GM19468 (cell line): ENCODE measurements around the gene COL8A1.

Experiments used
- ATAC-seq: cut with Tn5 transposase; IDR thresholded peaks from one replicate; pipeline ENCODE4 v1.9.1; 2021; ENCODE audit warnings: mild to moderate bottlenecking, moderate library complexity, moderate number of reproducible peaks; ENCODE audit not compliant: unreplicated experiment; ENCODE audit errors: extremely low read depth

COL8A1 gene

GRCh38 chr3:99668044-99668443 is 29.6 kb downstream of the COL8A1 start:
- no peak for ATAC-seq

DNA sequence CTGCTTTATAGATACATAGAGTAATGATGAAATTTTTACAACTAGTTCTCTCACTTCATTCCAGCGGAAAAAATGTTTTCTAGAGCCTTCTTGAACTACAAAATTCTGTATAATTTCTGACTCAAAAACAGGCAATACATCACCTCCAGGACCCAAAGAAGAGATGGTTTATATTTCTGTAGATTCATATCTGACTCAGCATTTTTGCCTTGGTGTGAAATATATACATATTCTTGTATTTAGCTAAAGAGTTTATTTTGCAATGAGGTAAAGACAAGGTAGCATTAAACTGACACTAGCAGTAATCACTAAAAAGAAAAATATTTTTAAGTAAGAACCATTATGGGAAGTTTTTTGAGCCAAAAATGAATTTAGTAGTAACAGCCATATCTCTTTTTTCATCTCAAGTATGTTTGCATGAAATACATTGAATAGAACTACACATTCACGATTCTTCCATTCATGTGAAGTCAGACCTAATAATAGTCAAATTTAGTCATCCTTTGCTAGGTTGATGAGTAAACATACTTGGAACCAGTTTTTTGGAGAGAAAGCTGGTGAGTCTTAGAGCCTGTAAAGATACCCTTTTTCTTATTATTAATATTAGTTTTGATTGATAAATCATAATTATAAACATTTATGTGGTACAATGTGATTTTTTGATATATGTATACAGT is 31.6 kb downstream of the COL8A1 start:
- no peak for ATAC-seq

GRCh38 chr3:99670556-99670950 is 32.2 kb downstream of the COL8A1 start:
- ATAC-seq: no peak

DNA sequence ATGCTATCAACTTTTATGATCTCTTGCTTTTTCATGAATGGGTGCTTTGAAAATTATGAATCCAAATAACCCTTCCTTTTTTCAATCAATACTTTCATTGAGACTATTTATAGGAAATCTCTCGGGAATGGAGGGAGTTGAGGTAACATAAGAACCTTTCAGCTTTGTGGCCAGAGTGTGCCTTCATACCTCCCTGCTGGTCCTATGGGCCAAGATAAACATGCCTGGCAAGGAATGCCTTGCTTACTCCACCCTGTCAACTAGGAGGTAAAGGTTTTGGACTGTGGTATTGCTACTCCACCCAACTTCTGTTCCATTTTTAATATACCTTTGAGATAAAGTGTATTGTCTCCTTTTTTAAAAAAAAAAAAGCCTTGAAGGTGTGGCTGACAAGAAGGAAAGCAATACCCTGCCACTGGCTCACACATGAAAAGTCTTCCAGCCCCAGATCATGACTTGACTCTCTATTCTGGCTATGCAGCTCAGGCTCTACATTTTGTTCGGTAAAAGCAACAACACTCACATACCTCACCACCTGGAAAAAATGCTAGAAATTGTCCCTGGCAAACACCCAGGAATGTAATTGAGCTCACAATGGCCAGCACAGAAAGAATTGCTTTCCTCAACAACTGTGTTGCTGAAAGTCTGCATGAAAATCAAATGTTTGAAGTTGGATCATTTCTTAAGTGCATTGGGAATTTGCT is 35.8 kb downstream of the COL8A1 start:
- ATAC-seq: no peak

- no peak for ATAC-seq
These were observed 39.6 kb downstream of the COL8A1 start for GRCh38 chr3:99678023-99678422.

- no peak for ATAC-seq
These were observed 40.5 kb downstream of the COL8A1 start for GRCh38 chr3:99678896-99679295.

- ATAC-seq: peak; percentile 72
These were observed 43.1 kb downstream of the COL8A1 start for GRCh38 chr3:99681512-99681911.

- no peak for ATAC-seq
These were observed 43.6 kb downstream of the COL8A1 start for GRCh38 chr3:99681976-99682375.

DNA sequence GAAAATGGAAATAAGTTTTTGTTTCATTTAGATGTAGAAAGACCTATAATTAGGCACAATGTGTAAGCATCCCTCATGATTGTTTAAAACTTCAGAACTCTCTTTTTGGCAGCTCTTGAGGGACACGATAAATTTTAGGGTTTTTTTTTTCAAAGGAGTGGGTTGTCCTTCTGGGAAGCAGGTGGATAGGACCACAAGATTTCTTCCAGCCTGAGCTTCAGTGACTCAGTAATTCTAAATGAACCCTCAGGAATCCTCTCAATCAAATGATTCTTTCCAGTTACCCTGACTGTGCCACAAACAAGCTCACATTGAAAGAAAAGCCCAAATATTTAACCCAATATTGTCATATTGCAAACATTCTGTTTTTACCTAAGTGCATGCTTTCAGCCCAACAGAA is 45.1 kb downstream of the COL8A1 start:
- ATAC-seq: no peak

DNA sequence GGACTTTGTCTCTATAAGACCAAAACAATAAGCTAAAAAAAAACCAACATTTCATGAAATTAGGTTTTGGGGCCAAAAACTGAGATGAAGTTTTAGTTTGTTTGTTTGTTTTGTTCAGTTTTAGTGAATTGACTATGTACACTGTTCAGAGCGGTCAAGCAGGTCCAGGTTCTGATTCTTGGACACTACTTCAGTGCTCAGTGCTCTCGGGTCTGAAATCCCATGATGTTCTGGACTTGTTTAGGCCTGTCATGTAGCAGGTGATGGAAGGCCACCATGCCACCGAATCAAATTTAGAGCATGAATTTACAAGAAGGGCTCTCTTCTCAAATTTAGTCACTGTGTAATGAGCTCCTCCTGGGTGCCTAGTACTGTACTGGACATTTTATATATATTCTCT is 45.5 kb downstream of the COL8A1 start:
- no peak for ATAC-seq

- ATAC-seq: no peak
These were observed 46.2 kb downstream of the COL8A1 start for GRCh38 chr3:99684644-99685043.

DNA sequence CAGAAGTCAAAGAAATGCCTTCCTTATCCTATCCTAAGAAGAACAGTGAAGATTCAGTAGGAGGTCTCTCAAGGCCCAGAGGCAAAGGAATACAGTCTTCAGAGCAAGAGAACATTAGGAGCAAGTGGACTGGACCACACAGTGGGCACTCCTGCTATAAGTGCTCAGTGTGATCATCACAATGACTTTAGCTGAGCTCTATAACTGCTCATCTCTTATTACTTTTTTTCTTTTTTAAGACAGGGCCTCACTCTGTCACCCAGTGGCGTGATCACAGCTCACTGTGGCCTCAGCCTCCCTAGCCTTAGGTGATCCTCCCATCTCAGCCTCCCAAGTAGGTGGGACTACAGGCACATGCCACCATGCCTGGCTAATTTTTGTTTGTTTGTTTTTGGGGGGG is 48.1 kb downstream of the COL8A1 start:
- ATAC-seq: no peak

GRCh38 chr3:99686955-99687612 is 48.7 kb downstream of the COL8A1 start:
- no peak for ATAC-seq

GRCh38 chr3:99690761-99691369 is 52.5 kb downstream of the COL8A1 start:
- ATAC-seq: no peak

DNA sequence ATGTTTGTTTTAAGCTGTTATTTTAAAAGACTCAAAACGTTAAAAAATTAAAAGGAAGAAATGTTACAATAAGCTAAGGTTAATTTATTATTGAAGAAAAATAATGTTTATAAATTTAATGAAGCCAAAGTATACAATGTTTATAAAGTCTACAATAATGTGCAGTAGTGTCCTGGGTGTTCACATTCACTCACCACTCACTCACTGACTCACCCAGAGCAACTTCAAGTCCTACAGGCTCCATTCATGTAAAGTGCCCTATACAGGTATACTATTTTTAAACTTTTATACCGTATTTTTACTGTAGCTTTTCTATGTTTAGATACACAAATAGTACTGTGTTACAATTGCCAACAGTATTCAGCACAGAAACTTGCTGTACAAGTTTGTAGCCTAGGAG is 55.2 kb downstream of the COL8A1 start:
- no peak for ATAC-seq

DNA sequence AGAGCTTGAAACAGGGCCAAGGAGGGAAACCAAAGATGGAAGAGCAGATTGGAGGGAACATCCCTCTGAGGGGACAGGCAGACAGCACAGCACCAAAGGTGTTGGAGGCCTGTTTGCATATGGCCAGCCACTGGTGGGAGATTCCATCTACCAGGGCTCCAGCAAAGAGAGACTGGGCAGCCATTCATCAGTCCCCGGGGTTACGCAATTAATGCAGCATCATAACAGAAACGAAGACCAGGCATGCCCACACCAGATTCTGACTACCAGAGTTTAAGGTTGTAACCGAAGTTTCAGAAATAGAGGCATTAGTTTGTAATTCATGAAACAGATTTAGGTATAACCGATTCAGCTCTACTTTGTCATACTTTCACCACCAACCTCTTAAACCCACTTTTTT is 58.1 kb downstream of the COL8A1 start:
- ATAC-seq: no peak

DNA sequence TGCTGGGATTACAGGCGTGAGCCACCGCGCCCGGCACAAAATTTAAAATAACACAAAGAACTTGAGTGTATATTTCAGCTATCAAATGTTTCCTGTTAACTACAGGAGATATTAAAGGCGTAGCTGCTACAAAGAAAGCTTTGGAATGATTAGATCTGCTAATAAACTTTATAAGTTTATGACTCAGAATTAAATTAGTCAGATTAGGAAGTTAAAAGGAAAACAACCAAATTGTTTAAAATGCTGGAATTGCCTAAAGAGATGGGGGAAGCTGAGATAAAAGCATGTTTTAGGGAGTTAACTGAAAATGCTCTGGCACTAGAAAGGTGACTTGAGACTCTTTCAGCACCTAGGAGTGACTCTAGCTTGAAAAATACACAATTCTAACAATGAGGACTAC is 58.9 kb downstream of the COL8A1 start:
- ATAC-seq: no peak

DNA sequence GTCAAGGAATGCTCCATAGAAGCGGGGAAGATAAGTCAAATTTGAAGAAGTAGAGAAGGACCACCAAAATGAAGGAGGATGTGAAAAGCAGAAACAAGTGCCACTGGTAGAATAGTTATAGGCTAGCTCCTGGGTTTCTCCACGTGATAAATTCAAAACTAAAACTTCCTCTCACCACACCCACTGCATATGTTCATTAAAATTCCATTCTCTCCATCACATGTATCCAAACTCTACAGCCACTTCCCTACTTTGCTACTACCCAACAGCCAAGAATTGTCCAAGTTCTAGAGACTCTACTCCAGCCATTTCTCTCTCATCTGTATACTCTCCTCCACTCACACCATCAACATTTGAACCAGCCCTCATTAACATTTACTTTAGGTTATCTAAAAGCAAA is 60.5 kb downstream of the COL8A1 start:
- no peak for ATAC-seq

GRCh38 chr3:99699841-99700240 is 61.4 kb downstream of the COL8A1 start:
- ATAC-seq: no peak

- ATAC-seq: no peak
These were observed 62.4 kb downstream of the COL8A1 start for GRCh38 chr3:99700631-99701268.
